Neural crest cell (in vitro differentiated cells): Measurements from ENCODE around the gene MT1B. TPM values are rescaled to one million over a fixed set of nuclear protein-coding genes. Genes with fewer than 3 reads are reported as not detected.
A peak's percentile ranks its signal among the peaks of the same experiment; 100 is the strongest.

Experiments
- DNase-seq: peaks from one replicate; pipeline ENCODE4 v3.0.0; 2021; ENCODE audit warnings: low read depth, mixed read lengths, low spot score
- H3K27ac Mint-ChIP-seq: one replicate; pipeline ENCODE4 v1.8.0; 2021; ENCODE audit warnings: mild to moderate bottlenecking, mixed read lengths; ENCODE audit not compliant: unreplicated experiment
- H3K27me3 Mint-ChIP-seq: 2 replicates; pipeline ENCODE4 v1.8.0; 2021; ENCODE audit warnings: low read depth, mild to moderate bottlenecking, mixed read lengths
- H3K36me3 Mint-ChIP-seq: 2 replicates; pipeline ENCODE4 v1.8.0; 2021; ENCODE audit warnings: low read depth, mild to moderate bottlenecking, mixed read lengths
- H3K4me1 Mint-ChIP-seq: 2 replicates; pipeline ENCODE4 v1.8.0; 2021; ENCODE audit warnings: mixed read lengths
- H3K4me3 Mint-ChIP-seq: one replicate; pipeline ENCODE4 v1.8.0; 2021; ENCODE audit warnings: mild to moderate bottlenecking, mixed read lengths
- H3K9me3 Mint-ChIP-seq: 2 replicates; pipeline ENCODE4 v1.8.0; 2021; ENCODE audit warnings: mixed read lengths
- total RNA-seq: library from RNA; stranded (reverse); gene quantifications from 2 replicates; pipeline ENCODE4 v1.2.1, GENCODE V29; 2021
- TF ChIP-seq, protein P1 (sequence below): fragments of 200-600 bp; sonication (generic); conservative IDR thresholded peaks from 2 replicates; pipeline ENCODE4 v1.5.0; 2021; ENCODE audit warnings: antibody characterized with exemption, mild to moderate bottlenecking

Gene MT1B
- total RNA-seq, 1 donor from 2014 or later: not detected

DNA sequence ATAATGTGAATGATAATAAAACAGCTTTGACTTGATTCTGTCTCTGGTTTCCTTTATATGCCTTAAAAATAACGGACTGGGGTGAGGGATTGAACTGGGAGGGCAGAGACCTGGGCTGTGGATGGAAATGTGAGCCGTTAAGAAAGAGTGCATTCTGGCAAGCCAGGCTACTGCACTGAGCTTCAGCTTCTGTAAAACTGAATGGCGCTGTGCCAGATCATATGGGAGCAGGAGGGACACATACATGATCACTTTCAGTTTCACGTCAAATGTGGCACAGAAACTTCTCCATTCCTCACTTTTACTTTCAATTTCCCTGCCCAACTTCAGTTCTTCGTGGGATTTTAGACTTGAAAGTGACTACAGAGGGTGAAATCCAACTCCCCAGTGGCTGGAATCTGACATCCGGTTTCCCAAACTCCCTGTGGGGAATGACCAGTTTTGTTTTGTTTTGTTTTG, 42.2 kb upstream of the MT1B start:
- Mint-ChIP-seq H3K27me3 (peaks cover 46% of the 10 kb centered on the region), H3K4me1 (peaks cover 42% of the 10 kb centered on the region), H3K27ac (no peak overlapping the region), H3K9me3 (no peaks in the 10 kb centered on the region), H3K36me3 (no peaks in the 10 kb centered on the region), H3K4me3 (peak overlapping the region; percentile 82)
- TF ChIP-seq, protein P1, sequence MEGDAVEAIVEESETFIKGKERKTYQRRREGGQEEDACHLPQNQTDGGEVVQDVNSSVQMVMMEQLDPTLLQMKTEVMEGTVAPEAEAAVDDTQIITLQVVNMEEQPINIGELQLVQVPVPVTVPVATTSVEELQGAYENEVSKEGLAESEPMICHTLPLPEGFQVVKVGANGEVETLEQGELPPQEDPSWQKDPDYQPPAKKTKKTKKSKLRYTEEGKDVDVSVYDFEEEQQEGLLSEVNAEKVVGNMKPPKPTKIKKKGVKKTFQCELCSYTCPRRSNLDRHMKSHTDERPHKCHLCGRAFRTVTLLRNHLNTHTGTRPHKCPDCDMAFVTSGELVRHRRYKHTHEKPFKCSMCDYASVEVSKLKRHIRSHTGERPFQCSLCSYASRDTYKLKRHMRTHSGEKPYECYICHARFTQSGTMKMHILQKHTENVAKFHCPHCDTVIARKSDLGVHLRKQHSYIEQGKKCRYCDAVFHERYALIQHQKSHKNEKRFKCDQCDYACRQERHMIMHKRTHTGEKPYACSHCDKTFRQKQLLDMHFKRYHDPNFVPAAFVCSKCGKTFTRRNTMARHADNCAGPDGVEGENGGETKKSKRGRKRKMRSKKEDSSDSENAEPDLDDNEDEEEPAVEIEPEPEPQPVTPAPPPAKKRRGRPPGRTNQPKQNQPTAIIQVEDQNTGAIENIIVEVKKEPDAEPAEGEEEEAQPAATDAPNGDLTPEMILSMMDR: no peak
- DNase-seq: no peak

DNA sequence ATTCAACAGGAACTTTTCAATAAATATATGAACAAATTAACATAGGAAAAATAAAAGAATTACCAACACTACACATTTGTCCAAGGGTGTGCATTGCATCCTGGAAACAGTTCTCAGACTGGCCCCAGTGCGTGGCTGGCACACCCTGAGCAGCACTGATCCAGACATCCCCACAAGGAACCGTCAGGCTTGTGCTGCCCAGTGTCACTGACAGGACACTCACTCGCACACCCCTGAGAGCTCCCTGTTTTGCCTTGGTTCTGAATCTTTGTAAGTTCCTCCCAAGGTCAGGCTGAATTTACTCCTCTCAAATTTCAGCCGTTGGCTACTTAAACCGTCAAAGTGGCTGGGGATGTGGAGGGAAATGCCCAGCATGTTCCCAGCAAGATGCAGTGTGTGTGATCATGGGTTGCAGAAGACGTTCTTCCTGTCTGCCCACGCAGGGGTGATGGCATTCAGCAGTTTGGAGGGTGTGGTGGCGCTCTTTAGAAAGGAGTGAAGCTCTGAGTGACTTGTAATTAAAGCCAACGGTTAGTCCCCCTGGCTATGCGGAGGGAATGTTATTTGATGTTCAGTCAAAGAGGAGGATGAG, 41.6 kb upstream of the MT1B start:
- Mint-ChIP-seq H3K4me1 (peaks cover 42% of the 10 kb centered on the region), H3K27ac (no peak overlapping the region), H3K9me3 (no peaks in the 10 kb centered on the region), H3K36me3 (no peaks in the 10 kb centered on the region), H3K27me3 (peaks cover 50% of the 10 kb centered on the region), H3K4me3 (peak overlapping the region; percentile 82)
- DNase-seq: no peak
- TF ChIP-seq, protein P1: no peak

DNA sequence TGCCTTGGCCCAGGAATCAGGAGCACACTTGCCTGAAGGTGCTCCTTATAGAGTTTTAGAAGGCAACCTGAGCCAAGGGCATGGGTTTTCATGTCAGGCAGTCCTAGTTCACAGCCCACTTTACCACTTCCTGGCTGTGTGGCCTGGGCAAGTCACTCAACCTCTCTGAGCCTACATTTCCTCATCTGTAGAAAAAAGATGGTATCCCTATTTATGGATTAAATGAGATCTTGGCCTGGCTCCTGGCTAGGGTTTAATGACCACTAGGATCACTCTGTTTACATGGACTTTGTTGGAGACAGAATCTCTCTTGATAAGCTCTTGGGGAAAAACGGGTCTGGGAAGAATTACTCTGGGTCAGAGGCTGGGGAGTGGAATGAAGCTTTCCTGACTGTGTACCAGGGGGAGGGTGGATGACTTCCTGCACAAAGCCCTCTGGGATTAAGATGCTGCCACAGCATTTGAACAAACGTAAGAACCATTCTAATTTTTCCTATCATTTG, 41.0 kb upstream of the MT1B start:
- Mint-ChIP-seq H3K4me3 (peak overlapping the region; percentile 64), H3K27me3 (peaks cover 55% of the 10 kb centered on the region), H3K4me1 (peaks cover 42% of the 10 kb centered on the region), H3K27ac (no peak overlapping the region), H3K36me3 (no peaks in the 10 kb centered on the region), H3K9me3 (no peaks in the 10 kb centered on the region)
- TF ChIP-seq, protein P1: no peak
- no peak for DNase-seq

DNA sequence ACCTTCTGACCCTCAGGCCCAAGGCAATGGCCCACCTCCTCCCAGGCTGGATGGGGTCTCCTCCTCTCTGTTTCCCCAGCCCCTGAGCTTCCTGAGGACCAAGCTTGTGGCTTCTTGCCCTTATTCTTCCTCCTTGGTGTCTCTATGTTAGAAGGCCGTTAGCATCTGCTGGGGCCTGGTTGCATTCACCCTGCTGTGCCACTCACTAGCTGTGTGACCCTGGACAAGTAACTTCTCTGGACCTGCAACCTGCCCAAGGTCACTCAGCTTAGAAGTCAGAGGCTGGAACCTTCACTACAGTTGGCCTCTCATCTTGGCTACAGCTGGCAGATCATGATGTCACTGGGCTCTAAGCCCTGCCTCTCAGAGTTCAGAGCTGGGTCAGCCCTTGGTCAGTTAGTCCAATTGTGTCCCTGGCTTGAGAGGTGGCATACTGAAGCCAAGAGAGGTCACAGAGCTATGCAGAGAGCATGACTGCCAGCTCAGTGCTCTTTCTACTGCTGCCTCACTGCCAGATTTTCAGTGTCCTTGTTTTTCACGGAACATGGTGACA, 40.3 kb upstream of the MT1B start:
- peaks cover 57% of the 10 kb centered on the region for H3K27me3 Mint-ChIP-seq
- no peak overlapping the region for H3K4me3 Mint-ChIP-seq
- no peaks in the 10 kb centered on the region for H3K9me3 Mint-ChIP-seq
- TF ChIP-seq, protein P1: no peak
- peaks cover 42% of the 10 kb centered on the region for H3K4me1 Mint-ChIP-seq
- no peak for DNase-seq
- no peak overlapping the region for H3K27ac Mint-ChIP-seq
- H3K36me3 Mint-ChIP-seq: no peaks in the 10 kb centered on the region

DNA sequence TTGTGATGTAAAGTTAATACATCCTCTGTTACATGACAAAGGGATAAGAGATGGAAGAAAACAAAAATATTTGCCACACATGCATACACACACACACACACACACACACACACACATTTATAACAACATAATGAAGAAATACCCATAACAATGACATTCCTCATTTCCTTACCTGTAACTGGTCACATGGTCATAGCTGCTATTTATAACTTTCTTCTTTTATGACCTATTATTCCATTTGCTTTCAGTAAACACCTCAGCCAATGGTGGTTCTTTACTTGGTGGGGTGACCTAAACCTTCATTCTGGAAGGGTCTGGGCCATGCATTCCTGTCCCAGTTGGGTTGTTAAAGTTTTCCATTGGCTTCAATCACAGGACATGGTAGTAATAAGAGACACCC, 38.0 kb upstream of the MT1B start:
- Mint-ChIP-seq H3K4me3 (no peak overlapping the region), H3K27me3 (peaks cover 72% of the 10 kb centered on the region), H3K4me1 (peaks cover 33% of the 10 kb centered on the region), H3K27ac (no peak overlapping the region), H3K9me3 (no peaks in the 10 kb centered on the region), H3K36me3 (no peaks in the 10 kb centered on the region)
- TF ChIP-seq, protein P1: no peak
- no peak for DNase-seq
